Esophagus muscularis mucosa (tissue), 4 donors: ENCODE data around the gene DDX41. TPM values are rescaled to one million over a fixed set of nuclear protein-coding genes. Genes with fewer than 3 reads are reported as not detected.

ENCODE experiments used
- DNase-seq: peaks from one replicate; pipeline ENCODE4 v3.0.0-alpha.2; 2017; ENCODE audit errors: extremely low spot score
- H3K27ac ChIP-seq, 4 donors: fragments of 200-600 bp; sonication (generic); replicated peaks in 1 of 4; 1 replicate in 3 of 4; 2 replicates in 1 of 4; pipeline ENCODE4 v1.5.1; 2016 to 2019; ENCODE audit warnings: mild to moderate bottlenecking in 1 of 4
- H3K27me3 ChIP-seq, 4 donors: fragments of 200-600 bp; sonication (generic); one replicate each; pipeline versions ENCODE4 v1.5.1 to v1.6.0; 2016 to 2019
- H3K36me3 ChIP-seq, 4 donors: fragments of 200-600 bp; sonication (generic); one replicate each; pipeline ENCODE4 v1.5.1; 2016 to 2019
- H3K4me1 ChIP-seq, 4 donors: fragments of 200-600 bp; sonication (generic); one replicate each; pipeline ENCODE4 v1.5.1; 2016 to 2019
- H3K4me3 ChIP-seq, 4 donors: fragments of 200-600 bp; sonication (generic); 1 replicate in 2 of 4; 2 replicates in 2 of 4; pipeline ENCODE4 v1.5.1; 2016 to 2019; ENCODE audit warnings: mild to moderate bottlenecking in 4 of 4, moderate library complexity in 1 of 4
- H3K9me3 ChIP-seq, 4 donors: fragments of 200-600 bp; sonication (generic); 1 replicate in 3 of 4; 2 replicates in 1 of 4; pipeline ENCODE4 v1.5.1; 2016 to 2019
- EP300 ChIP-seq: sonication (generic); formaldehyde crosslinking; IDR thresholded peaks from one replicate; pipeline ENCODE4 v1.6.1; 2017; ENCODE audit warnings: antibody characterized with exemption
- POLR2A ChIP-seq: fragments of 450-650 bp; IDR thresholded peaks from one replicate; pipeline ENCODE4 v1.6.1; 2017; ENCODE audit warnings: antibody characterized with exemption, moderate library complexity, mild to moderate bottlenecking, low read depth
- POLR2AphosphoS5 ChIP-seq, 2 donors: sonication (generic); formaldehyde crosslinking; IDR thresholded peaks; one replicate each; pipeline ENCODE4 v1.6.1; 2017; ENCODE audit warnings: antibody characterized with exemption in 2 of 2
- whole genome bisulfite sequencing: methylation state at CpG from one replicate; pipeline ENCODE4 v1.1.5; 2018; 5-methylcytosine and 5-hydroxymethylcytosine counted together
- intact Hi-C: fragments of 100-400 bp; cut with DNase I; formaldehyde crosslinking; loops from one replicate; pipeline ENCODE4 v1.15.1; 2023
- total RNA-seq, 4 donors: library from RNA; depleted of rRNA; stranded (reverse); fragments of >200 nt; gene quantifications; one replicate each; pipeline versions ENCODE4 v1.1.0 to v1.2.1, GENCODE V29; 2016
- TF ChIP-seq, protein P1 (sequence below), 3 experiments: fragments of 200-600 bp in 2 of 3; fragments of 450-650 bp in 1 of 3; sonication (generic) in 2 of 3; IDR thresholded peaks; one replicate each; pipeline ENCODE4 v1.5.1; 2017 to 2019; ENCODE audit warnings: antibody characterized with exemption in 3 of 3, mild to moderate bottlenecking in 2 of 3, moderate library complexity in 1 of 3

The DDX41 gene
- total RNA-seq, 4 donors from 2014 or later = 58.1 to 92.1 (median 66.0) TPM

- Histone ChIP-seq H3K27ac (peak overlapping the region; percentile 79 to 90 (median 86)), H3K36me3 (peaks cover 0 to 9% (median 0%) of the 10 kb centered on the region in 4 donors), H3K27me3 (no peaks in the 10 kb centered on the region), H3K4me3 (peak overlapping the region in 1 of 4 donors; percentile 10), H3K9me3 (no peaks in the 10 kb centered on the region), H3K4me1 (peaks cover 56 to 84% (median 75%) of the 10 kb centered on the region in 4 donors)
- no peak for TF ChIP-seq EP300
- peak; percentile 78 to 94 for TF ChIP-seq POLR2AphosphoS5 (IDR thresholded peaks at IDR 0.05)
- intact Hi-C loops = no loop called here
- WGBS = 22% methylated on average over 1 of the region's 1 CpG
- DNase-seq = peak; percentile 92
Measured at GRCh38 chr5:177546258-177546741, 29.5 kb upstream of the DDX41 start.

DNA sequence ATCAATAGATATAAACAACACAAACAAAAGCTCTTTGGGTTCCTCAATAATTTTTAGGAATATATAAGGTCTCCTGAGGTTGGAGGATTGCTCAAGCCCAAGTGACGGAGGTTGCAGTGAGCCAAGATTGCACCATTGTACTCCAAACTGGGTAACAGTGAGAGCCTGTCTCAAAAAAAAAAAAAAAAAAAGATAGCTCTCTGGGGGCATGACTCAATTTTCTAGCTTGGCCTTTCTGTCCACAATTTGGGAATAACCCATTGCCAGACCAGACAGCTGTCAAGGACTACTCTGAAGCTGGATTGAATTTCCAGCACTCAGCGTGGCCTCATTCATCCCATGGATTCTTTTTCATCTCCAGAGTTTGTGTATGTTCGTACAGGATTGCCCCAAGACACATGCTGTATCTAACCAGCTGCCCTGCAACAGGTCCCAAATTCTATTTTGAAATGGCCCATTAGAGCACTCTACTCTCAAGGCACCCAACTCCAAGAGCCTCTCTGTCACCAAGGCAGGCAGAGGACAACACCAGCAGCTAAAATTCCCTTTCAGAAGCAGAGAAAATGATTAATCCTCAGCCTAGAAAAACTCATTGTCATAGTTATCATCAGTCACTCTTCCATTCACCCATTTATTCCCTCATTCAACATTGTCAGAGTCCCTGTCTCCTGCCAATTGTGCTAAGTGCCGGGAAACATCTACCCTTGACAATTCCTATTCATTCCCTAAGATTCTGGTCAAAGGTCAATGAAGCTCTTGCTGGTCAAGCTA is 28.9 kb upstream of the DDX41 start:
- H3K4me1 ChIP-seq = peaks cover 56 to 83% (median 75%) of the 10 kb centered on the region in 4 donors
- 48% methylated on average over 4 of the region's 4 CpGs for WGBS
- no peak overlapping the region for H3K4me3 ChIP-seq
- DNase-seq = peak; percentile 93
- peak overlapping the region; percentile 79 to 90 (median 86) for H3K27ac ChIP-seq
- H3K36me3 ChIP-seq = peaks cover 0 to 2% (median 0%) of the 10 kb centered on the region in 4 donors
- intact Hi-C loops = no loop called here
- H3K27me3 ChIP-seq = no peaks in the 10 kb centered on the region
- H3K9me3 ChIP-seq = no peaks in the 10 kb centered on the region
- TF ChIP-seq POLR2AphosphoS5 (IDR thresholded peaks at IDR 0.05) (peak; percentile 9 to 68), POLR2A (no peak)

GRCh38 chr5:177542816-177543465 is 26.2 kb upstream of the DDX41 start:
- intact Hi-C loops = no loop called here
- Histone ChIP-seq H3K27me3 (no peaks in the 10 kb centered on the region), H3K4me3 (no peak overlapping the region), H3K4me1 (peaks cover 71 to 94% (median 87%) of the 10 kb centered on the region in 4 donors), H3K36me3 (peaks cover 0 to 14% (median 5%) of the 10 kb centered on the region in 4 donors), H3K9me3 (no peaks in the 10 kb centered on the region), H3K27ac (peak overlapping the region in 1 of 4 donors; percentile 90)
- no peak for TF ChIP-seq EP300
- TF ChIP-seq POLR2AphosphoS5 (IDR thresholded peaks at IDR 0.05) = no peak
- TF ChIP-seq, protein P1, sequence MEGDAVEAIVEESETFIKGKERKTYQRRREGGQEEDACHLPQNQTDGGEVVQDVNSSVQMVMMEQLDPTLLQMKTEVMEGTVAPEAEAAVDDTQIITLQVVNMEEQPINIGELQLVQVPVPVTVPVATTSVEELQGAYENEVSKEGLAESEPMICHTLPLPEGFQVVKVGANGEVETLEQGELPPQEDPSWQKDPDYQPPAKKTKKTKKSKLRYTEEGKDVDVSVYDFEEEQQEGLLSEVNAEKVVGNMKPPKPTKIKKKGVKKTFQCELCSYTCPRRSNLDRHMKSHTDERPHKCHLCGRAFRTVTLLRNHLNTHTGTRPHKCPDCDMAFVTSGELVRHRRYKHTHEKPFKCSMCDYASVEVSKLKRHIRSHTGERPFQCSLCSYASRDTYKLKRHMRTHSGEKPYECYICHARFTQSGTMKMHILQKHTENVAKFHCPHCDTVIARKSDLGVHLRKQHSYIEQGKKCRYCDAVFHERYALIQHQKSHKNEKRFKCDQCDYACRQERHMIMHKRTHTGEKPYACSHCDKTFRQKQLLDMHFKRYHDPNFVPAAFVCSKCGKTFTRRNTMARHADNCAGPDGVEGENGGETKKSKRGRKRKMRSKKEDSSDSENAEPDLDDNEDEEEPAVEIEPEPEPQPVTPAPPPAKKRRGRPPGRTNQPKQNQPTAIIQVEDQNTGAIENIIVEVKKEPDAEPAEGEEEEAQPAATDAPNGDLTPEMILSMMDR (IDR thresholded peaks at IDR 0.05) = no peak
- TF ChIP-seq POLR2A = no peak
- no peak for DNase-seq
- 98% methylated on average over 4 of the region's 4 CpGs for WGBS

DNA sequence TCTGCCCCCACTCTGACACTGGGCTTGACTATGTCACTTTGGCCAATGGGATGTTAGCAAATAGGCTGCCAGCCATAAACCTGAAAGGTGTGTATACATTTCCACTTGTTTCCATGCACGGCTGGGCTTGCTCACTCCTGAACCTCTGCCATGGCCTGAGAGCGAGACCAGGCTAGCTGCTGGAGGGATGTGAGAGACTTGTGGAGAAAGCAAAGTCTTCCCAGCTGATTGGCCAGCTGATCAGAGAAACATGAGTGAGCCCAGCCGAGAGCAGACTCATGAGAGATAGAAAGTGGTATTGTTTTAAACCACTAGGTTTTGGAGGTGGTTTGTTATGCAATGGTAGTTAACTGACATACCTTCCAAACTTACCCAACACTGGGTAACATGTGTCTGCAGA is 23.7 kb upstream of the DDX41 start:
- H3K27me3 ChIP-seq = no peaks in the 10 kb centered on the region
- peaks cover 3 to 35% (median 23%) of the 10 kb centered on the region in 4 donors for H3K36me3 ChIP-seq
- intact Hi-C loops = no loop called here
- 38% methylated on average over 3 of the region's 3 CpGs for WGBS
- TF ChIP-seq, protein P1 (IDR thresholded peaks at IDR 0.05) = no peak
- TF ChIP-seq POLR2AphosphoS5 (IDR thresholded peaks at IDR 0.05) = no peak
- no peak for TF ChIP-seq POLR2A
- no peak for DNase-seq
- H3K4me3 ChIP-seq = no peak overlapping the region
- no peaks in the 10 kb centered on the region for H3K9me3 ChIP-seq
- H3K27ac ChIP-seq = peak overlapping the region in 2 of 4 donors; percentile 3 to 4
- peaks cover 67 to 93% (median 85%) of the 10 kb centered on the region in 4 donors for H3K4me1 ChIP-seq

DNA sequence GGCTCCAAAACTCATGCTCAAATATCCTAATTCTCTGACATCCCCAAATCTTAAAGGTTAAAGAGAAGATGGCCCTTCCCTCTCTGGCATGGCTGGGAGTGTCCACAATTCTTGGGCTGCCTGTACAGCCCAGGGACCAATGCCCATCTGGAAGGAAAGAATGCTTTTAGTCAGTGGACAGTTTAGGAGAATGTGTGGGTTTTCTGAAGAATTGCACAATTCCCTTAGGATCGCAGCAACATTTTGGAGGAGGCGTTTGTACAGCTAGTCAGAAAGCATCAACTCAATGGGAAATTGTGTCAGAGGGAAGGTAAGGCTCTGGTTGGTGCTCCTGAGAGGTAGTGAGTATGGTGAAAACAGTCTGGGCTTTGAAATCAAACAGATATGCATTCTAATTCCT is 22.6 kb upstream of the DDX41 start:
- TF ChIP-seq, protein P1 (IDR thresholded peaks at IDR 0.05) = no peak
- no peak for TF ChIP-seq POLR2AphosphoS5 (IDR thresholded peaks at IDR 0.05)
- no peak for TF ChIP-seq POLR2A
- no peak for TF ChIP-seq EP300
- intact Hi-C loops = no loop called here

More for the DNA sequence above, 22.6 kb upstream of the DDX41 start:
- peaks cover 3 to 45% (median 28%) of the 10 kb centered on the region in 4 donors for H3K36me3 ChIP-seq
- WGBS = 73% methylated on average over 2 of the region's 2 CpGs
- H3K4me3 ChIP-seq = no peak overlapping the region
- DNase-seq = no peak
- peaks cover 60 to 87% (median 75%) of the 10 kb centered on the region in 4 donors for H3K4me1 ChIP-seq
- H3K27me3 ChIP-seq = no peaks in the 10 kb centered on the region
- H3K27ac ChIP-seq = peak overlapping the region; percentile 75 to 82 (median 80)
- no peaks in the 10 kb centered on the region for H3K9me3 ChIP-seq
